Caki2 (cell line): ENCODE results near the gene RAB8B. TPM values are rescaled to one million over a fixed set of nuclear protein-coding genes. Genes with fewer than 3 reads are reported as not detected.

Experiments used
- DNase-seq: peaks from one replicate; pipeline ENCODE4 v3.0.0-alpha.2; 2015; ENCODE audit warnings: low read depth
- in situ Hi-C: cut with HindIII; loops from 2 replicates; pipeline ENCODE4 v1.10.0; 2016; ENCODE audit warnings: low sequenced_read_pairs, low pct_unique_long_range_greater_than_20kb, mixed read lengths
- total RNA-seq: library from RNA; depleted of rRNA; stranded (reverse); fragments of >200 nt; shearing (Covaris generic); gene quantifications from 2 replicates; pipeline ENCODE4 v1.2.3, GENCODE V29; 2014; ENCODE audit warnings: low replicate concordance

Gene RAB8B
- total RNA-seq, 1 experiment from 2014 or later: 10.4 TPM

- DNase-seq: peak; percentile 21
- in situ Hi-C loops: no loop called here
Measured at GRCh38 chr15:63250312-63250965, 61.0 kb downstream of the RAB8B start.

- in situ Hi-C loops: no loop called here
- DNase-seq: no peak
Measured at GRCh38 chr15:63251701-63252100, 62.3 kb downstream of the RAB8B start.

- in situ Hi-C loops: no loop called here
- DNase-seq: no peak
Measured at GRCh38 chr15:63252292-63252691, 62.9 kb downstream of the RAB8B start.

DNA sequence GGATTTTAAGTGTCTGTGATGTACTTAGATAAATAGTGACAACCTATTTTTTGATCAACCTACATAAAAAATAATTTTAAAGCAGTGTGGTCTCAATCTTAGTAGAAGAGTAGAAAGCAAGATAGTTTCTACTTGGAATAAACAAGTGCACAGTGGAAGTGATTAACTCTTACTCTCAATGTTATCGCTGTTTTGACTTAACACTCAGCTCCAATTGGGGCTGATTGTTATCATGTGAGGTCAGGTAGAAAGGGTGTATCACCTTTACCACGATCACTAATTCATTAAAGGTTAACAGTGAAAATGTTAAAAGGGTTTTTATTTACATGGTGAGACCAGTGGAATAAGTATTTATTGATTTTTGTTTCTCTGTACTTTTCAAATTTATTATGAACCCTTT is 65.6 kb downstream of the RAB8B start:
- in situ Hi-C loops: no loop called here
- no peak for DNase-seq

GRCh38 chr15:63255489-63255990 is 66.1 kb downstream of the RAB8B start:
- in situ Hi-C loops: no loop called here
- DNase-seq: no peak

GRCh38 chr15:63256433-63257274 is 67.2 kb downstream of the RAB8B start:
- in situ Hi-C loops: no loop called here
- DNase-seq: peak; percentile 45

DNA sequence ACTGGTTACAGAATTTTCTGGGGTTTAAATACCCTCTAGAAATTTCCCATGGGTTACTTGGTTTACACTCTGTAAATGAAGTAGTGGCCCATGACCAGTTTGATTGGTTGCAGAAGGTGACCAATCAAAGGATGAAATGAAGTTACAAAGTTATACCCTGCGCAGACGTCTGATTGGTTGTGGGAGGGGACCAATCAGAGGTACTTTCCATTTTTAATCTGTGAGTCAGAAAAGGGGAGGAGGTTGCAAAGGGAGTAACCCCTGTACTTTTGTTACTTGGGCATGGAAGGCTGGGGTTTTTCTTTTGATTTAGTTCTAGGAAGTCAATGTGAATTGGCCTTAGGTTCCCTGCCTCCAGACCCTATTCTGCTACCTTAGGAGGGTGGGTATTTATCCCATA is 69.3 kb downstream of the RAB8B start:
- no peak for DNase-seq
- in situ Hi-C loops: no loop called here

GRCh38 chr15:63260791-63261190 is 71.4 kb downstream of the RAB8B start:
- no peak for DNase-seq
- in situ Hi-C loops: no loop called here

GRCh38 chr15:63261311-63261710 is 71.9 kb downstream of the RAB8B start:
- in situ Hi-C loops: no loop called here
- no peak for DNase-seq

DNA sequence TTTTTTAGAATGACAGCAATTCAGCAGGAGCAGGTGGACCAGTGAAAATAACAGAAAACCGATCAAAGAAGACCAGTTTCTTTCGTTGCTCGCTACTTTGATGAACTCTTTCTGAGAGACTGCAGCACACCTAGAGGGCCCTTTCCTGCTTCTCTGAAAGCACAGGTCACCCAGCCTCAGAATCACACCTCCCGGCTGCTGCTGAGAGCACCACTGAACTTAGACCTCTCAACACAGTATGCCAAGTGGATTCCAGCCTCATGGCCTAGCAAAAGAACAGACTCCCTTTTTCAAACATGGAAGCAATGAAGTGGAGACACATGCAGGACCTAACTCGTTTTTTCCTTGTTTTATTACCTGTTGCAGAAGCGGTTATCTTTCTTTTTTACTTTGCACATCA is 74.1 kb downstream of the RAB8B start:
- no peak for DNase-seq
- in situ Hi-C loops: no loop called here

- no peak for DNase-seq
- in situ Hi-C loops: no loop called here
Measured at GRCh38 chr15:63264688-63265293, 75.4 kb downstream of the RAB8B start.

- no peak for DNase-seq
- in situ Hi-C loops: no loop called here
Measured at GRCh38 chr15:63274427-63274826, 85.0 kb downstream of the RAB8B start.

DNA sequence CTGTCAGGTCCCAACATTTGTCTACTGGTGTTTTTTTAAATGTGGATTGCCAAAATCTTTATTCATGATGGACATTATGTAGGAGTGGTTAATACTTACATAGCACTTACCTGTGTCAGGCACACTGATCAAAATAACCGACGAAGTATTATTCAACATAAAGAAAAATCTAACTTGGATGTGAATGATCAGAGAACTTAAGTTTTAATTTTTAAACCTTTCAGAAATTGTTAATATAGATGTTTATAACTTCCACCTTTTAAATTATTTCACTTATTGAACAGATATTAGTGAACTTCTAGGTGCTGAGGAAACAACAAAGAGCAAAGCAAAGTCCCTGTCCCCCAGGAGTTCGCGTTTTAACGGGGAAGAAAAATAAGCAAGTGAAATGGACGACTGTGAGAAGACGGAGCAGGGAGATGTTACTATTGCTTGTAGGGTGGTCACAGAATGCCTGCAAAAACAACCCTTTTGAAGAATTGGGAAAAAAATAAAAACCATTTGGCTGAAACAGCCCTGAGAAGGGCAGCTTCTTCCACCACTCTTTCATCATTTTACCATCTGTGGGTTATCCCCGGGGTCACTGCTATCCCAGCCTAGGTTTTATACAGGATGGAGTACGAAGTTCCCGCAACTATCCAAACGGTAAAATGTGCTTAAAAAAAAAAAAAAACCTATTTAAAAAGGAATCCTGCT is 87.1 kb downstream of the RAB8B start:
- no peak for DNase-seq
- in situ Hi-C loops: no loop called here

DNA sequence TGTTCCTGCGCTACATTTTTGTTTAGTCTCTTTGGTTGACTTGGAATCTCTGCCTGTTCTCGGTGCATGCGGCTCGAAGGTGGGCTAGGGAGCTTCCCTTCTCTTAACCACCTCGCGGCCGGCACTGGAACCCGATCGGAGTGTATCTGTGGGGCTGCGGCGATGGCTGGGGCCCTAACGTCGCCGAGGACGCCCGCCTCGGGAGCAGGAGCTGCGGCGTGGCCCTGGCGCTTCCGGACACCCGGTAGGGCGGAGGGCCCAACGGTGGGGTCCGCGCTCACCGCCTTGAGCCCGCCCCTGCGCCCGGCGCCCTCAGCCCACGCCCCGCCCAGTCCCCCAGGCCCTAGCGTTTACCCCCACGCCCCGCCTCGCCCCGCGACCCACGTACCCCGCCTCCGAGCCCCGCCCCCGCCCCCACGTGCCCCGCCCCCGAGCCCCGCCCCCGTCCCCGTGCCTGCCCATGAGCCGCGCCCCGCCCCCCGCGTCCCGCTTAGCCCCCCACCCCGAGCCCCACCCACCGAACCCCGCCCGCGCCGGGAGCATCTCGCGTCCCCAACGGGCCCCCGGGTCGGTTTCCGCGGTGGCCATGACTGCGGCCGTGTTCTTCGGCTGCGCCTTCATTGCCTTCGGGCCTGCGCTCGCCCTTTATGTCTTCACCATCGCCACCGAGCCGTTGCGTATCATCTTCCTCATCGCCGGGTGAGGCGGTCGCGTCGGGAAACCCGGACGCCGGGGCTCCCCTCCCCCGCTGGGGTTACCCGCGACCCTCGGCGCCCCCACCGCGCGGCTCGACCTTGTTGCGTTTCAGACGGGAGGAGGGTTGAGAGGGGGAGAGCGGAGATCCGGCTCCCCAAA is 87.9 kb downstream of the RAB8B start, which contains the start of gene APH1B:
Gene APH1B, plus strand, starts transcription at position 568 of the 855 bp plus-strand sequence. Its CDS starts 19 bp downstream, at position 587.
- in situ Hi-C loops: no loop called here
- DNase-seq: peak; percentile 58

- in situ Hi-C loops: no loop called here
- DNase-seq: no peak
Measured at GRCh38 chr15:63277893-63278456, 88.6 kb downstream of the RAB8B start.

- in situ Hi-C loops: no loop called here
- DNase-seq: no peak
Measured at GRCh38 chr15:63283126-63283525, 93.7 kb downstream of the RAB8B start.

DNA sequence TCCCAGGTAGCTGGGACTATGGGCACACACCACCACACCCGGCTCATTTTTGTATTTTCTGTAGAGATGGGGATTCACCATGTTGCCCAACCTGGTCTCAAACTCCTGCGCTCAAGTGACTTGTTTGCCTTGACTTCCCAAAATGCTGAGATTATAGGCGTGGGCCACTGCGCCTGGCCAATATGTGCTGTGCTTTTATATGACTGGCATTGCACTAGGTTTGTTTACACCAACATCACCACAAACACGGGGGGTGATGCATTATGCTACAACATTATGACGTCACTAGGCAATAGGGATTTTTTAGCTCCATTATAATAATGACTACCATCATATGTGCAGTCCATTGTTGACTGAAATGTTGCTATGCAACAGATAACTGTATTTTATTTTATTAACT is 94.9 kb downstream of the RAB8B start:
- DNase-seq: no peak
- in situ Hi-C loops: no loop called here
